H4 (cell line): ENCODE data around the gene FBXL22. TPM values are rescaled to one million over a fixed set of nuclear protein-coding genes. Genes with fewer than 3 reads are reported as not detected.
A peak's percentile ranks its signal among the peaks of the same experiment; 100 is the strongest.

Experiments
- DNase-seq: peaks from one replicate; pipeline ENCODE4 v3.0.0-alpha.2; 2015; ENCODE audit warnings: low spot score
- total RNA-seq: library from RNA; depleted of rRNA; stranded (reverse); fragments of >200 nt; shearing (Covaris generic); gene quantifications from 2 replicates; pipeline ENCODE4 v1.2.3, GENCODE V29; 2014; rRNA removed

FBXL22 gene
- not detected in 2 replicates for total RNA-seq

- no peak for DNase-seq
Observed at GRCh38 chr15:63597038-63597790, at the start of gene FBXL22. Gene FBXL22, plus strand, starts transcription at chr15:63597387. Its CDS starts 6 bp downstream, at chr15:63597393.

- no peak for DNase-seq
Observed at GRCh38 chr15:63551400-63551799, 45.8 kb upstream of the FBXL22 start.

GRCh38 chr15:63553388-63553791, 43.8 kb upstream of the FBXL22 start:
- DNase-seq: peak; percentile 83

- no peak for DNase-seq
Observed at GRCh38 chr15:63554337-63554927, 42.8 kb upstream of the FBXL22 start.

- DNase-seq: no peak
Observed at GRCh38 chr15:63555507-63555906, 41.7 kb upstream of the FBXL22 start.

GRCh38 chr15:63556246-63556645, 40.9 kb upstream of the FBXL22 start:
- no peak for DNase-seq

GRCh38 chr15:63556736-63557135, 40.5 kb upstream of the FBXL22 start:
- no peak for DNase-seq

GRCh38 chr15:63559753-63560152, 37.4 kb upstream of the FBXL22 start:
- no peak for DNase-seq

- DNase-seq: no peak
Observed at GRCh38 chr15:63560741-63561448, 36.3 kb upstream of the FBXL22 start.

- no peak for DNase-seq
Observed at GRCh38 chr15:63564093-63564492, 33.1 kb upstream of the FBXL22 start.

GRCh38 chr15:63565536-63566186, 31.5 kb upstream of the FBXL22 start:
- DNase-seq: no peak

- no peak for DNase-seq
Observed at GRCh38 chr15:63572749-63573464, 24.3 kb upstream of the FBXL22 start.

- no peak for DNase-seq
Observed at GRCh38 chr15:63573533-63573932, 23.7 kb upstream of the FBXL22 start.

GRCh38 chr15:63575312-63575711, 21.9 kb upstream of the FBXL22 start:
- DNase-seq: no peak

- no peak for DNase-seq
Observed at GRCh38 chr15:63576441-63576840, 20.7 kb upstream of the FBXL22 start.

GRCh38 chr15:63582179-63582578, 15.0 kb upstream of the FBXL22 start:
- DNase-seq: no peak

GRCh38 chr15:63582718-63583426, 14.3 kb upstream of the FBXL22 start:
- DNase-seq: no peak

GRCh38 chr15:63586790-63587189, 10.4 kb upstream of the FBXL22 start:
- no peak for DNase-seq

GRCh38 chr15:63587527-63587926, 9.7 kb upstream of the FBXL22 start:
- peak; percentile 86 for DNase-seq

GRCh38 chr15:63588826-63589225, 8.4 kb upstream of the FBXL22 start:
- DNase-seq: no peak
